Measurements from ENCODE around the gene ANKLE2. TPM values are rescaled to one million over a fixed set of nuclear protein-coding genes. Genes with fewer than 3 reads are reported as not detected.

The ANKLE2 gene
- total RNA-seq, 2 donors from 2014 or later: 23.8 to 24.2 TPM

- Histone ChIP-seq H3K4me3 (no peak overlapping the region), H3K27me3 (no peaks in the 10 kb centered on the region), H3K9me3 (no peaks in the 10 kb centered on the region), H3K27ac (no peak overlapping the region), H3K36me3 (peaks cover 28% of the 10 kb centered on the region), H3K4me1 (no peaks in the 10 kb centered on the region)
- TF ChIP-seq CTCF (IDR thresholded peaks at IDR 0.05): no peak
- no peak for DNase-seq (ENCODE audit: low spot score)
Measured at GRCh38 chr12:132677492-132677891, 84.1 kb downstream of the ANKLE2 start.

GRCh38 chr12:132675757-132676432 is 85.7 kb downstream of the ANKLE2 start:
- no peak for DNase-seq (ENCODE audit: low spot score)
- no peaks in the 10 kb centered on the region for H3K4me1 ChIP-seq
- H3K27me3 ChIP-seq: no peaks in the 10 kb centered on the region
- H3K4me3 ChIP-seq: no peak overlapping the region
- TF ChIP-seq CTCF (IDR thresholded peaks at IDR 0.05): no peak
- H3K27ac ChIP-seq: no peak overlapping the region
- peaks cover 36% of the 10 kb centered on the region for H3K36me3 ChIP-seq
- no peaks in the 10 kb centered on the region for H3K9me3 ChIP-seq

Other genes starting within 250 kb of the ANKLE2 start
- gene LRCOL1, start 151.2 kb downstream of the ANKLE2 start, total RNA-seq: not detected
- gene P2RX2, start 143.1 kb downstream of the ANKLE2 start, total RNA-seq: not detected
- gene POLE, start 74.5 kb downstream of the ANKLE2 start, total RNA-seq: 10 to 100 TPM; 10.2 to 13.9 TPM
- gene PXMP2, start 74.2 kb downstream of the ANKLE2 start, total RNA-seq: 10 to 100 TPM; 43.0 to 65.7 TPM
- gene PGAM5, start 51.0 kb downstream of the ANKLE2 start, total RNA-seq: 10 to 100 TPM; 12.8 to 20.0 TPM
- 10 to 100 TPM; 32.2 to 49.8 TPM for gene GOLGA3, start 67.0 kb upstream of the ANKLE2 start, total RNA-seq
- gene CHFR, start 125.8 kb upstream of the ANKLE2 start, total RNA-seq: 10 to 100 TPM; 13.6 to 13.8 TPM
- 10 to 100 TPM in 1 of 2 donors, 1 to 10 TPM in 1; 3.3 to 11.7 TPM for gene ZNF605, start 194.5 kb upstream of the ANKLE2 start, total RNA-seq
- gene ZNF26, start 224.5 kb upstream of the ANKLE2 start, total RNA-seq: 1 to 10 TPM; 2.2 to 6.6 TPM